Fibroblast of lung (primary cell): Measurements from ENCODE around the gene MGLL. TPM values are rescaled to one million over a fixed set of nuclear protein-coding genes. Genes with fewer than 3 reads are reported as not detected.

ENCODE experiments used
- DNase-seq, 2 donors: peaks; one replicate each; pipeline versions ENCODE4 v3.0.0 to v3.0.0-alpha.2; 2010; ENCODE audit warnings: low read depth in 2 of 2
- H2AFZ ChIP-seq: 2 replicates; pipeline ENCODE4 v1.5.1; 2012; ENCODE audit warnings: low read length, control low read depth, inconsistent platforms
- H3K27ac ChIP-seq: 2 replicates; pipeline ENCODE4 v1.5.1; 2011; ENCODE audit warnings: low read length, control low read depth; ENCODE audit not compliant: insufficient read depth
- H3K27me3 ChIP-seq: 2 replicates; pipeline ENCODE4 v1.5.1; 2011; ENCODE audit warnings: mild to moderate bottlenecking, low read length; ENCODE audit not compliant: control insufficient read depth, insufficient read depth
- H3K36me3 ChIP-seq: 2 replicates; pipeline ENCODE4 v1.5.1; 2011; ENCODE audit warnings: low read length; ENCODE audit not compliant: control insufficient read depth, insufficient read depth
- H3K4me1 ChIP-seq: 2 replicates; pipeline ENCODE4 v1.5.1; 2011; ENCODE audit warnings: low read length; ENCODE audit not compliant: control insufficient read depth, insufficient read depth; ENCODE audit errors: extremely low read depth
- H3K4me2 ChIP-seq: 2 replicates; pipeline ENCODE4 v1.5.1; 2011; ENCODE audit warnings: low read length, control low read depth; ENCODE audit not compliant: insufficient read depth; ENCODE audit errors: extremely low read depth
- H3K4me3 ChIP-seq, 4 experiments: fragments of 200-600 bp in 1 of 4; sonication (generic) in 1 of 4; replicated peaks in 1 of 4; 2 replicates each; pipeline ENCODE4 v1.5.1; 2011 to 2016; ENCODE audit warnings: low read length in 4 of 4, low read depth in 3 of 4, mild to moderate bottlenecking in 3 of 4, control low read depth in 2 of 4, inconsistent platforms in 1 of 4, mixed read lengths in 1 of 4; ENCODE audit not compliant: insufficient read depth in 1 of 4; ENCODE audit errors: control extremely low read depth in 1 of 4
- H3K79me2 ChIP-seq: 2 replicates; pipeline ENCODE4 v1.5.1; 2012; ENCODE audit warnings: mild to moderate bottlenecking, low read length, inconsistent platforms; ENCODE audit not compliant: control insufficient read depth, insufficient read depth
- H3K9ac ChIP-seq: 2 replicates; pipeline ENCODE4 v1.5.1; 2011; ENCODE audit warnings: mild to moderate bottlenecking, low read length, control low read depth; ENCODE audit not compliant: insufficient read depth
- H3K9me3 ChIP-seq: 2 replicates; pipeline ENCODE4 v1.5.1; 2012; ENCODE audit warnings: low read depth, low read length; ENCODE audit not compliant: control insufficient read depth, insufficient read depth
- H4K20me1 ChIP-seq: 2 replicates; pipeline ENCODE4 v1.5.1; 2011; ENCODE audit warnings: low read length; ENCODE audit not compliant: control insufficient read depth, insufficient read depth; ENCODE audit errors: extremely low read depth
- CTCF ChIP-seq, 2 donors: IDR thresholded peaks in 1 of 2; conservative IDR thresholded peaks in 1 of 2; 1 replicate in 1 of 2; 2 replicates in 1 of 2; pipeline ENCODE4 v1.5.1; 2011 to 2012; ENCODE audit warnings: low read length in 2 of 2, control low read depth in 1 of 2, inconsistent platforms in 1 of 2, low read depth in 1 of 2, mild to moderate bottlenecking in 1 of 2
- EZH2 ChIP-seq: IDR thresholded peaks from 2 replicates; pipeline ENCODE4 v1.5.1; 2012; ENCODE audit warnings: low read length, control low read depth, mild to moderate bottlenecking; ENCODE audit errors: missing control alignments
- polyA plus RNA-seq, 2 donors: library from polyadenylated mRNA; depleted of rRNA in 1 of 2; stranded (reverse) in 1 of 2; unstranded in 1 of 2; fragments of >200 nt; gene quantifications; 2 replicates each; pipeline ENCODE4 v1.2.1, GENCODE V29; 2011 to 2012; ENCODE audit warnings: missing spikeins in 1 of 2
- total RNA-seq: library from RNA; depleted of rRNA; stranded (reverse); fragments of >200 nt; gene quantifications from 2 replicates; pipeline ENCODE4 v1.2.1, GENCODE V29; 2014

MGLL gene
- total and polyA plus RNA-seq, 2 donors (not counting 1 experiment from before 2014, with no cell fraction given): 60.1 to 122 TPM

- DNase-seq: no peak
- Histone ChIP-seq H3K4me3 (no peak overlapping the region), H3K9ac (no peak overlapping the region), H3K4me1 (peaks cover 10% of the 10 kb centered on the region), H3K79me2 (peaks cover 33% of the 10 kb centered on the region), H3K4me2 (no peak overlapping the region), H3K27ac (no peak overlapping the region), H4K20me1 (no peaks in the 10 kb centered on the region), H2AFZ (no peak overlapping the region), H3K27me3 (no peaks in the 10 kb centered on the region), H3K36me3 (peaks cover 31% of the 10 kb centered on the region), H3K9me3 (no peaks in the 10 kb centered on the region)
- TF ChIP-seq CTCF (conservative IDR thresholded peaks at IDR 0.05 in 1 of 2, IDR thresholded peaks at IDR 0.05 in 1 of 2; ENCODE audit: low read depth in 1 of 2, low read length in 2 of 2) (no peak), EZH2 (no peak)
Observed at GRCh38 chr3:127811717-127812116, 10.6 kb downstream of the MGLL start.

- no peak overlapping the region for H3K4me3 ChIP-seq
- TF ChIP-seq EZH2 (no peak), CTCF (conservative IDR thresholded peaks at IDR 0.05 in 1 of 2, IDR thresholded peaks at IDR 0.05 in 1 of 2; ENCODE audit: low read depth in 1 of 2, low read length in 2 of 2) (no peak)
- no peak overlapping the region for H3K27ac ChIP-seq
- H3K36me3 ChIP-seq: peaks cover 16% of the 10 kb centered on the region
- H3K79me2 ChIP-seq: peaks cover 18% of the 10 kb centered on the region
- DNase-seq: no peak
- no peaks in the 10 kb centered on the region for H4K20me1 ChIP-seq
- no peak overlapping the region for H3K4me2 ChIP-seq
- H2AFZ ChIP-seq: no peak overlapping the region
- no peak overlapping the region for H3K9ac ChIP-seq
- H3K4me1 ChIP-seq: peaks cover 11% of the 10 kb centered on the region
- no peaks in the 10 kb centered on the region for H3K27me3 ChIP-seq
- H3K9me3 ChIP-seq: no peaks in the 10 kb centered on the region
Observed at GRCh38 chr3:127809611-127810010, 12.7 kb downstream of the MGLL start.

GRCh38 chr3:127809211-127809610 lies 13.1 kb downstream of the MGLL start:
- H3K36me3 ChIP-seq: peaks cover 18% of the 10 kb centered on the region
- H4K20me1 ChIP-seq: no peaks in the 10 kb centered on the region
- H3K9ac ChIP-seq: no peak overlapping the region
- H2AFZ ChIP-seq: no peak overlapping the region
- no peak for DNase-seq
- H3K79me2 ChIP-seq: peaks cover 17% of the 10 kb centered on the region
- H3K4me1 ChIP-seq: peaks cover 11% of the 10 kb centered on the region
- no peak overlapping the region for H3K4me2 ChIP-seq
- no peak overlapping the region for H3K27ac ChIP-seq
- H3K27me3 ChIP-seq: no peaks in the 10 kb centered on the region
- no peak overlapping the region for H3K4me3 ChIP-seq
- TF ChIP-seq EZH2: no peak
- no peak for TF ChIP-seq CTCF (conservative IDR thresholded peaks at IDR 0.05 in 1 of 2, IDR thresholded peaks at IDR 0.05 in 1 of 2; ENCODE audit: low read depth in 1 of 2, low read length in 2 of 2)
- no peaks in the 10 kb centered on the region for H3K9me3 ChIP-seq
